Suprapubic skin (tissue), 4 donors: Measurements from ENCODE around the gene MTMR2. TPM values are rescaled to one million over a fixed set of nuclear protein-coding genes. Genes with fewer than 3 reads are reported as not detected.

Source experiments
- DNase-seq, 2 donors: peaks; one replicate each; pipeline ENCODE4 v3.0.0-alpha.2; 2019; ENCODE audit warnings: low spot score in 2 of 2
- H3K27ac ChIP-seq: fragments of 200-600 bp; sonication (generic); one replicate; pipeline ENCODE4 v1.5.1; 2019
- H3K27me3 ChIP-seq: fragments of 200-600 bp; sonication (generic); one replicate; pipeline ENCODE4 v1.5.1; 2019
- H3K36me3 ChIP-seq: fragments of 200-600 bp; sonication (generic); one replicate; pipeline ENCODE4 v1.5.1; 2019
- H3K4me1 ChIP-seq: fragments of 200-600 bp; sonication (generic); one replicate; pipeline ENCODE4 v1.5.1; 2019
- H3K4me3 ChIP-seq: fragments of 200-600 bp; sonication (generic); one replicate; pipeline ENCODE4 v1.5.1; 2019; ENCODE audit warnings: mild to moderate bottlenecking
- H3K9me3 ChIP-seq: fragments of 200-600 bp; sonication (generic); one replicate; pipeline ENCODE4 v1.5.1; 2019
- CTCF ChIP-seq, 2 donors: fragments of 200-600 bp in 1 of 2; fragments of 450-650 bp in 1 of 2; sonication (generic) in 1 of 2; IDR thresholded peaks; one replicate each; pipeline ENCODE4 v1.5.1; 2016 to 2019; ENCODE audit warnings: antibody characterized with exemption in 2 of 2, mild to moderate bottlenecking in 1 of 2, moderate library complexity in 1 of 2
- EP300 ChIP-seq: sonication (generic); formaldehyde crosslinking; IDR thresholded peaks from one replicate; pipeline ENCODE4 v1.6.1; 2017; ENCODE audit warnings: antibody characterized with exemption
- POLR2A ChIP-seq, 2 donors: fragments of 450-650 bp; IDR thresholded peaks; one replicate each; pipeline ENCODE4 v1.6.1; 2017; ENCODE audit warnings: antibody characterized with exemption in 2 of 2, mild to moderate bottlenecking in 2 of 2, moderate library complexity in 2 of 2
- POLR2AphosphoS5 ChIP-seq, 3 donors: sonication (generic); formaldehyde crosslinking; IDR thresholded peaks; one replicate each; pipeline ENCODE4 v1.6.1; 2017; ENCODE audit warnings: antibody characterized with exemption in 3 of 3
- WGBS: methylation state at CpG from one replicate; pipeline ENCODE4 v1.1.5; 2018; 5-methylcytosine and 5-hydroxymethylcytosine counted together
- total RNA-seq, 4 donors: library from RNA; depleted of rRNA; stranded (reverse); fragments of >200 nt; gene quantifications; one replicate each; pipeline ENCODE4 v1.1.0, GENCODE V29; 2016

MTMR2 gene
- total RNA-seq, 4 donors from 2014 or later: 13.4 to 16.4 (median 15.0) TPM

GRCh38 chr11:95925011-95925410, 1.1 kb upstream of the MTMR2 start:
- Histone ChIP-seq H3K27me3 (no peaks in the 10 kb centered on the region), H3K4me3 (no peak overlapping the region), H3K27ac (no peak overlapping the region), H3K9me3 (no peaks in the 10 kb centered on the region), H3K36me3 (no peaks in the 10 kb centered on the region), H3K4me1 (peaks cover 33% of the 10 kb centered on the region)
- WGBS: 59% methylated on average over 5 of the region's 5 CpGs
- no peak for DNase-seq
- TF ChIP-seq CTCF (IDR thresholded peaks at IDR 0.05): no peak
- TF ChIP-seq POLR2A (IDR thresholded peaks at IDR 0.05): no peak
- no peak for TF ChIP-seq POLR2AphosphoS5 (IDR thresholded peaks at IDR 0.05)
- no peak for TF ChIP-seq EP300

GRCh38 chr11:95924414-95924760, 480 bp upstream of the MTMR2 start:
- no peak for TF ChIP-seq POLR2A (IDR thresholded peaks at IDR 0.05)
- no peak for TF ChIP-seq EP300
- no peak for TF ChIP-seq POLR2AphosphoS5 (IDR thresholded peaks at IDR 0.05)
- TF ChIP-seq CTCF (IDR thresholded peaks at IDR 0.05): no peak
- Histone ChIP-seq H3K9me3 (no peaks in the 10 kb centered on the region), H3K4me3 (peak overlapping the region; percentile 74), H3K27ac (peak overlapping the region; percentile 94), H3K27me3 (no peaks in the 10 kb centered on the region), H3K36me3 (no peaks in the 10 kb centered on the region), H3K4me1 (peaks cover 33% of the 10 kb centered on the region)
- 0% methylated on average over 4 of the region's 4 CpGs for WGBS
- DNase-seq: no peak

GRCh38 chr11:95923439-95923727, 524 bp downstream of the MTMR2 start:
- under 1% methylated on average over 7 of the region's 7 CpGs for WGBS
- TF ChIP-seq POLR2A (IDR thresholded peaks at IDR 0.05) (no peak), POLR2AphosphoS5 (IDR thresholded peaks at IDR 0.05) (no peak), EP300 (no peak)
- DNase-seq: no peak
- Histone ChIP-seq H3K4me1 (peaks cover 33% of the 10 kb centered on the region), H3K27ac (peak overlapping the region; percentile 94), H3K9me3 (no peaks in the 10 kb centered on the region), H3K36me3 (no peaks in the 10 kb centered on the region), H3K4me3 (peak overlapping the region; percentile 74), H3K27me3 (no peaks in the 10 kb centered on the region)

GRCh38 chr11:95922536-95923438, 1.1 kb downstream of the MTMR2 start:
- Histone ChIP-seq H3K9me3 (no peaks in the 10 kb centered on the region), H3K36me3 (no peaks in the 10 kb centered on the region), H3K27ac (peak overlapping the region; percentile 94), H3K4me3 (peak overlapping the region; percentile 74), H3K27me3 (no peaks in the 10 kb centered on the region), H3K4me1 (peaks cover 33% of the 10 kb centered on the region)
- WGBS: 13% methylated on average over 9 of the region's 9 CpGs
- no peak for TF ChIP-seq EP300
- no peak for DNase-seq

- Histone ChIP-seq H3K36me3 (no peaks in the 10 kb centered on the region), H3K4me1 (peaks cover 38% of the 10 kb centered on the region), H3K27me3 (no peaks in the 10 kb centered on the region), H3K4me3 (no peak overlapping the region), H3K9me3 (no peaks in the 10 kb centered on the region), H3K27ac (peak overlapping the region; percentile 24)
- TF ChIP-seq POLR2A (IDR thresholded peaks at IDR 0.05) (no peak), EP300 (no peak), POLR2AphosphoS5 (IDR thresholded peaks at IDR 0.05) (no peak), CTCF (IDR thresholded peaks at IDR 0.05) (no peak)
- WGBS: 26% methylated on average over 2 of the region's 2 CpGs
- DNase-seq: no peak
Measured at GRCh38 chr11:95922099-95922498, 1.8 kb downstream of the MTMR2 start.

GRCh38 chr11:95920460-95921105, 3.3 kb downstream of the MTMR2 start:
- H3K4me1 ChIP-seq: peaks cover 38% of the 10 kb centered on the region
- H3K27me3 ChIP-seq: no peaks in the 10 kb centered on the region
- no peaks in the 10 kb centered on the region for H3K36me3 ChIP-seq
- no peaks in the 10 kb centered on the region for H3K9me3 ChIP-seq
- H3K27ac ChIP-seq: no peak overlapping the region
- no peak for DNase-seq
- 91% methylated on average over 3 of the region's 3 CpGs for WGBS
- TF ChIP-seq CTCF (IDR thresholded peaks at IDR 0.05) (no peak), EP300 (no peak), POLR2A (IDR thresholded peaks at IDR 0.05) (no peak), POLR2AphosphoS5 (IDR thresholded peaks at IDR 0.05) (no peak)
- H3K4me3 ChIP-seq: no peak overlapping the region
